Endothelial cell of umbilical vein (primary cell): ENCODE measurements around the gene FRY. TPM values are rescaled to one million over a fixed set of nuclear protein-coding genes. Genes with fewer than 3 reads are reported as not detected.

Source experiments
- BruUV-seq: library from RNA; stranded (reverse); fragments of 400-500 nt; replicated peaks from 2 replicates; lab custom pipeline; 2021; lab: Mats Ljungman, UMichigan
- CTCF ChIA-PET: fragments of 300-600, 350-600 bp; sonication (Branson Sonifier 250); formaldehyde crosslinking; loops from one replicate; lab custom pipeline; 2021; ENCODE audit warnings: antibody characterized with exemption, inconsistent platforms; lab: Charles Lee
- POLR2A ChIA-PET: fragments of 300-600, 350-600 bp; sonication (Branson Sonifier 250); formaldehyde crosslinking; loops from one replicate; lab custom pipeline; 2021; ENCODE audit warnings: antibody characterized with exemption, inconsistent platforms; lab: Charles Lee
- DNase-seq: peaks from one replicate; pipeline ENCODE4 v3.0.0-alpha.2; 2011; ENCODE audit warnings: low read depth, low spot score
- FAIRE-seq: peaks from 2 replicates; lab custom pipeline; 2011; peaks lifted over from hg19 to GRCh38; lab: Jason Lieb, UNC
- H2AFZ ChIP-seq: 2 replicates; pipeline ENCODE4 v1.6.0; 2012; ENCODE audit warnings: low read depth, low read length, control low read depth, inconsistent platforms
- H3K27ac ChIP-seq: 2 replicates; pipeline ENCODE4 v1.5.1; 2011; ENCODE audit warnings: low read depth, mild to moderate bottlenecking, control low read depth, low read length, moderate library complexity; ENCODE audit not compliant: insufficient read depth
- H3K27me3 ChIP-seq, 2 experiments: 2 replicates each; pipeline versions ENCODE4 v1.6.0 to v1.6.1; 2011; ENCODE audit warnings: low read length in 2 of 2, mixed read lengths in 1 of 2; ENCODE audit not compliant: control insufficient read depth in 2 of 2, insufficient read depth in 2 of 2
- H3K36me3 ChIP-seq, 2 experiments: 2 replicates in 1 of 2; 3 replicates in 1 of 2; pipeline ENCODE4 v1.5.1; 2011; ENCODE audit warnings: low read length in 2 of 2, mild to moderate bottlenecking in 1 of 2, moderate library complexity in 1 of 2; ENCODE audit not compliant: control insufficient read depth in 2 of 2, insufficient read depth in 2 of 2; ENCODE audit errors: extremely low read depth in 1 of 2
- H3K4me1 ChIP-seq: 3 replicates; pipeline ENCODE4 v1.5.1; 2011; ENCODE audit warnings: mild to moderate bottlenecking, low read length; ENCODE audit not compliant: control insufficient read depth, insufficient read depth; ENCODE audit errors: extremely low read depth
- H3K4me2 ChIP-seq: 2 replicates; pipeline ENCODE4 v1.6.1; 2011; ENCODE audit warnings: low read length, control low read depth, mixed read lengths; ENCODE audit not compliant: insufficient read depth
- H3K4me3 ChIP-seq, 3 experiments: fragments of 200-600 bp in 1 of 3; sonication (generic), shearing (Covaris generic) in 1 of 3; replicated peaks in 1 of 3; 2 replicates each; pipeline ENCODE4 v1.5.1; 2011 to 2016; ENCODE audit warnings: control low read depth in 3 of 3, low read length in 3 of 3, mild to moderate bottlenecking in 2 of 3, inconsistent platforms in 1 of 3, low read depth in 1 of 3, moderate library complexity in 1 of 3; ENCODE audit not compliant: insufficient read depth in 1 of 3
- H3K79me2 ChIP-seq: 2 replicates; pipeline ENCODE4 v1.6.0; 2012; ENCODE audit warnings: low read length, inconsistent platforms; ENCODE audit not compliant: control insufficient read depth, insufficient read depth
- H3K9ac ChIP-seq: replicated peaks from 2 replicates; pipeline ENCODE3; 2011; ENCODE audit warnings: low read length, control low read depth; ENCODE audit not compliant: insufficient read depth; ENCODE audit errors: extremely low read depth
- H3K9me1 ChIP-seq: replicated peaks from 3 replicates; pipeline ENCODE4 v1.6.0; 2011; ENCODE audit warnings: mild to moderate bottlenecking, low read length; ENCODE audit not compliant: control insufficient read depth, insufficient read depth; ENCODE audit errors: extremely low read depth
- H3K9me3 ChIP-seq: replicated peaks from 2 replicates; pipeline ENCODE4 v1.5.1; 2012; ENCODE audit warnings: low read length, inconsistent platforms; ENCODE audit not compliant: control insufficient read depth, insufficient read depth
- H4K20me1 ChIP-seq: replicated peaks from 2 replicates; pipeline ENCODE3; 2011; ENCODE audit warnings: mild to moderate bottlenecking, low read length; ENCODE audit not compliant: control insufficient read depth, insufficient read depth; ENCODE audit errors: extremely low read depth
- EZH2 ChIP-seq: IDR thresholded peaks from 2 replicates; pipeline ENCODE4 v1.6.1; 2012; ENCODE audit warnings: borderline replicate concordance, low read depth, mild to moderate bottlenecking, moderate library complexity, low read length, inconsistent platforms; ENCODE audit not compliant: severe bottlenecking
- FOS ChIP-seq: IDR thresholded peaks from 2 replicates; pipeline ENCODE4 v1.6.1; 2011; ENCODE audit warnings: mild to moderate bottlenecking, low read length, moderate library complexity, borderline replicate concordance; ENCODE audit not compliant: insufficient read depth
- GATA2 ChIP-seq: IDR thresholded peaks from 2 replicates; pipeline ENCODE4 v1.7.0; 2011; ENCODE audit warnings: low read depth, mild to moderate bottlenecking, moderate library complexity, mixed read lengths, low read length; ENCODE audit not compliant: insufficient read length, insufficient read depth
- JUN ChIP-seq: IDR thresholded peaks from 2 replicates; pipeline ENCODE4 v1.6.1; 2011; ENCODE audit warnings: borderline replicate concordance, low read depth; ENCODE audit not compliant: insufficient read length, insufficient read depth
- MYC ChIP-seq: IDR thresholded peaks from one replicate; pipeline ENCODE4 v1.6.1; 2011; ENCODE audit warnings: mild to moderate bottlenecking, low read depth, low read length
- POLR2A ChIP-seq: IDR thresholded peaks from 2 replicates; pipeline ENCODE4 v1.6.1; 2012; ENCODE audit warnings: low read depth, mild to moderate bottlenecking, control low read depth, low read length
- POLR2AphosphoS5 ChIP-seq: IDR thresholded peaks from 2 replicates; pipeline ENCODE4 v1.6.1; 2012; ENCODE audit warnings: low read depth, mild to moderate bottlenecking, control low read depth, low read length, moderate library complexity; ENCODE audit not compliant: insufficient read depth
- dilution Hi-C: fragments of 300-500 bp; cut with MboI; formaldehyde crosslinking; loops from one replicate; pipeline ENCODE4 v1.15.0; 2019; ENCODE audit warnings: low sequenced_read_pairs; ENCODE audit not compliant: extremely low pct_ligation_motif_present
- intact Hi-C: fragments of 100-400 bp; cut with micrococcal nuclease; formaldehyde crosslinking; loops from one replicate; pipeline ENCODE4 v1.10.0; 2022
- polyA plus RNA-seq, 4 experiments: library from polyadenylated mRNA; depleted of rRNA in 3 of 4; stranded (reverse) in 3 of 4; unstranded in 1 of 4; fragments of >200 nt; gene quantifications; 2 replicates each; pipeline versions ENCODE4 v1.2.1 to v1.2.3, GENCODE V29; 2011 to 2012; ENCODE audit warnings: missing spikeins in 1 of 4
- total RNA-seq: library from RNA; stranded (reverse); gene quantifications from 2 replicates; pipeline ENCODE4 v1.2.3, GENCODE V29; 2021
- TF ChIP-seq, protein P1 (sequence below): IDR thresholded peaks from 2 replicates; pipeline ENCODE4 v1.6.1; 2011; ENCODE audit not compliant: insufficient read depth, insufficient read length

FRY gene
- total and polyA plus RNA-seq, 2 donors (not counting 3 experiments of a cell fraction or from before 2014, with no cell fraction given) = 57.3 to 75.8 TPM

GRCh38 chr13:32031815-32032370 lies 319 bp downstream of the FRY start:
- dilution Hi-C loops = no loop called here
- Histone ChIP-seq H3K27ac (no peak overlapping the region), H3K9me3 (no peaks in the 10 kb centered on the region), H3K36me3 (no peaks in the 10 kb centered on the region), H3K4me1 (peaks cover 12% of the 10 kb centered on the region), H3K4me2 (peak overlapping the region; percentile 64), H3K27me3 (no peaks in the 10 kb centered on the region), H4K20me1 (no peaks in the 10 kb centered on the region), H2AFZ (peak overlapping the region; percentile 99), H3K9ac (peak overlapping the region; percentile 43), H3K9me1 (no peaks in the 10 kb centered on the region), H3K4me3 (peak overlapping the region; percentile 59 to 88 (median 76)), H3K79me2 (no peaks in the 10 kb centered on the region)
- DNase-seq (peak; percentile 30), FAIRE-seq (peak; percentile 52)
- intact Hi-C loops = loop anchor here (5.0 kb wide), 3 partner anchors 80 to 285 kb away; partner anchors contain the start of genes BRCA2 and ZAR1L
- ChIA-PET POLR2A (interaction anchor here (0.6 kb wide), 1 partner anchor 285 kb away, joined by 3 read pairs; no protein-coding TSS in a partner anchor), CTCF (interaction anchor here (0.9 to 2.8 kb wide), 5 partner anchors 122 to 229 kb away, joined by 3 to 13 read pairs (median 3); no protein-coding TSS in a partner anchor)
- TF ChIP-seq EZH2 (no peak), POLR2A (no peak), GATA2 (no peak), JUN (no peak), MYC (no peak), POLR2AphosphoS5 (no peak), FOS (no peak)
- TF ChIP-seq, protein P1, sequence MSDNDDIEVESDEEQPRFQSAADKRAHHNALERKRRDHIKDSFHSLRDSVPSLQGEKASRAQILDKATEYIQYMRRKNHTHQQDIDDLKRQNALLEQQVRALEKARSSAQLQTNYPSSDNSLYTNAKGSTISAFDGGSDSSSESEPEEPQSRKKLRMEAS = no peak
- BruUV-seq = no TSS peak
